Measurements from ENCODE around the gene AUTS2. TPM values are rescaled to one million over a fixed set of nuclear protein-coding genes. Genes with fewer than 3 reads are reported as not detected.

AUTS2 gene
- total and polyA plus RNA-seq, 2 of the 8 experiments (the other 6 are each of a cell fraction or from before 2014, with no cell fraction given): 25.9 to 101 TPM

- peaks cover 0 to 2% (median 0%) of the 10 kb centered on the region in 4 experiments; a peak in 1 of 7 replicates for H3K27me3 ChIP-seq (replicated peaks in 1 of 4; ENCODE audit: control insufficient read depth in 3 of 4, extremely low read depth in 1 of 4, insufficient read depth in 3 of 4, low read length in 3 of 4)
- H3K36me3 ChIP-seq (ENCODE audit: control insufficient read depth in 2 of 4, insufficient read depth in 4 of 4, low read length in 3 of 4): no peaks in the 10 kb centered on the region
- H3K79me2 ChIP-seq (ENCODE audit: control insufficient read depth in 1 of 2, insufficient read depth in 2 of 2, low read length in 2 of 2): no peaks in the 10 kb centered on the region
- no peak for DNase-seq (ENCODE audit: low read depth in 1 of 2, low spot score in 2 of 2)
- no peak overlapping the region for H3K56ac ChIP-seq (replicated peaks; ENCODE audit: insufficient read length, low read depth, low read length)
- no peak overlapping the region for H3K4ac ChIP-seq (replicated peaks; ENCODE audit: insufficient read length, low read depth, low read length)
- no peaks in the 10 kb centered on the region for H3K9me3 ChIP-seq (ENCODE audit: insufficient read depth in 2 of 2, low read depth in 1 of 2, low read length in 1 of 2)
- no peak overlapping the region for H2BK20ac ChIP-seq (ENCODE audit: low read length)
- H2AK5ac ChIP-seq (ENCODE audit: low read depth, low read length): no peak overlapping the region
- H4K91ac ChIP-seq (replicated peaks; ENCODE audit: insufficient read length, low read length): no peak overlapping the region
- H4K8ac ChIP-seq (ENCODE audit: extremely low read depth, insufficient read depth, low read length): no peak overlapping the region
- no peaks in the 10 kb centered on the region for H3K23me2 ChIP-seq (ENCODE audit: low read depth, low read length)
- H3K27ac ChIP-seq (ENCODE audit: low read depth, low read length): no peak overlapping the region
- no peaks in the 10 kb centered on the region for H3K79me1 ChIP-seq (ENCODE audit: low read depth, low read length)
- H2BK120ac ChIP-seq (replicated peaks; ENCODE audit: low read depth, low read length): no peak overlapping the region
- no peak overlapping the region for H3K9ac ChIP-seq (replicated peaks in 1 of 4; ENCODE audit: extremely low read depth in 1 of 4, low read depth in 3 of 4, low read length in 3 of 4)
- no peak overlapping the region for H2AFZ ChIP-seq (ENCODE audit: low read length)
- TF ChIP-seq SIN3A (conservative IDR thresholded peaks at IDR 0.05 in 1 of 2, IDR thresholded peaks at IDR 0.05 in 1 of 2; ENCODE audit: low read depth in 1 of 2, low read length in 2 of 2) (no peak), EP300 (IDR thresholded peaks at IDR 0.05; ENCODE audit: borderline replicate concordance in 1 of 2, low read depth in 2 of 2, low read length in 2 of 2) (no peak), GTF2F1 (IDR thresholded peaks at IDR 0.05; ENCODE audit: borderline replicate concordance, low read depth, low read length) (no peak), BACH1 (IDR thresholded peaks at IDR 0.05; ENCODE audit: low read length) (no peak), POU5F1 (IDR thresholded peaks at IDR 0.05; ENCODE audit: low read depth, low read length) (no peak), SUZ12 (IDR thresholded peaks at IDR 0.05; ENCODE audit: low read length) (no peak), POLR2AphosphoS5 (IDR thresholded peaks at IDR 0.05; ENCODE audit: low read depth, low read length) (no peak)
- no peak overlapping the region for H3K23ac ChIP-seq (ENCODE audit: insufficient read length)
- H3K4me1 ChIP-seq (replicated peaks in 1 of 4; ENCODE audit: control insufficient read depth in 3 of 4, insufficient read depth in 4 of 4, low read length in 3 of 4): peaks cover 1 to 18% (median 9%) of the 10 kb centered on the region in 4 experiments; a peak in 4 of 7 replicates
- no peak overlapping the region for H2BK5ac ChIP-seq (ENCODE audit: low read depth, low read length)
- H3K18ac ChIP-seq (ENCODE audit: extremely low read depth, low read length): no peak overlapping the region
- no peaks in the 10 kb centered on the region for H4K20me1 ChIP-seq (replicated peaks in 1 of 2; ENCODE audit: control insufficient read depth in 1 of 2, insufficient read depth in 2 of 2, low read length in 2 of 2)
- no peak overlapping the region for H3K4me3 ChIP-seq (ENCODE audit: extremely low read depth in 1 of 4, insufficient read depth in 2 of 4, low read depth in 3 of 4, low read length in 4 of 4)
- no peak overlapping the region for H3K4me2 ChIP-seq (ENCODE audit: insufficient read depth in 1 of 2, low read depth in 2 of 2, low read length in 2 of 2)
- no peak for FAIRE-seq
- no peak overlapping the region for H3K14ac ChIP-seq (ENCODE audit: insufficient read length)
- H2BK15ac ChIP-seq (ENCODE audit: low read length): no peak overlapping the region
- WGBS, 2 experiments (ENCODE audit: extremely low coverage in 1 of 2, insufficient coverage in 1 of 2, insufficient read length in 1 of 2, insufficient replicate concordance in 2 of 2, low coverage in 1 of 2, low lambda C conversion rate in 2 of 2, missing lambda C conversion rate in 1 of 2): 92% methylated on average over 4 of the region's 4 CpGs; no CpG with 5 or more reads in 1 of the 2 experiments
- H4K5ac ChIP-seq (ENCODE audit: insufficient read length, low read depth, low read length): no peak overlapping the region
- no peak overlapping the region for H2BK12ac ChIP-seq (ENCODE audit: low read depth, low read length)
- ChIA-PET CTCF (ENCODE audit: partially characterized antibody) (interaction anchor here (0.6 to 1.6 kb wide), 4 partner anchors 15 to 215 kb away, joined by 3 to 5 read pairs (median 4); no protein-coding TSS in a partner anchor), POLR2A (ENCODE audit: partially characterized antibody) (interaction anchor here (0.8 kb wide), 1 partner anchor 60 kb away, joined by 3 read pairs; no protein-coding TSS in a partner anchor)
Observed at GRCh38 chr7:69827140-69827539, 228.9 kb downstream of the AUTS2 start.
